K562 (cell line): ENCODE measurements around the gene C2orf42. TPM values are rescaled to one million over a fixed set of nuclear protein-coding genes. Genes with fewer than 3 reads are reported as not detected.

Source experiments
- BHLHE40 ChIP-seq: IDR thresholded peaks from 2 replicates; pipeline ENCODE4 v1.6.1; 2011; ENCODE audit warnings: low read length, improper control_type of control experiment
- CC2D1A ChIP-seq: fragments of 450-650 bp; IDR thresholded peaks from 2 replicates; pipeline ENCODE4 v1.6.1; 2017; ENCODE audit warnings: mild to moderate bottlenecking
- CHD7 ChIP-seq: fragments of 200-600 bp; sonication (generic); IDR thresholded peaks from one replicate; pipeline ENCODE4 v1.6.1; 2012; ENCODE audit warnings: mild to moderate bottlenecking, low read depth, low read length, inconsistent platforms
- CLOCK ChIP-seq: fragments of 250-450 bp; sonication (Bioruptor Pico); IDR thresholded peaks from 2 replicates; pipeline ENCODE4 v1.4.0; 2020; ENCODE audit warnings: mild to moderate bottlenecking, moderate library complexity, borderline replicate concordance
- SMARCE1 ChIP-seq: fragments of 450-650 bp; IDR thresholded peaks from 2 replicates; pipeline ENCODE4 v1.7.1; 2016; ENCODE audit warnings: mild to moderate bottlenecking
- TSHZ1 ChIP-seq: fragments of 250-450 bp; sonication (Bioruptor Pico); IDR thresholded peaks from 2 replicates; pipeline ENCODE4 v1.4.0; 2020; ENCODE audit warnings: mild to moderate bottlenecking, moderate library complexity
- ZBTB1 ChIP-seq: sonication (generic); formaldehyde crosslinking; IDR thresholded peaks from 2 replicates; pipeline ENCODE4 v1.8.1; 2023; ENCODE audit warnings: missing genetic modification reagents, low read depth, mild to moderate bottlenecking, borderline replicate concordance
- polyA plus RNA-seq, 8 experiments: library from polyadenylated mRNA; depleted of rRNA in 4 of 8; stranded (reverse) in 5 of 8; unstranded in 3 of 8; fragments of >200 nt; fragmentation: Nextera tagmentation in 2 of 8; fragmentation: Illumina TruSeq in 1 of 8; extraction: Ambion mirVana in 2 of 8; extraction: Trizol in 1 of 8; gene quantifications; 2 replicates each; pipeline versions ENCODE4 v1.2.1 to v1.2.3, GENCODE V29; 2011 to 2014; ENCODE audit warnings: inconsistent platforms in 1 of 8, missing spikeins in 1 of 8
- total RNA-seq, 7 experiments: library from RNA; depleted of rRNA in 6 of 7; stranded (reverse); fragments of >200 nt in 6 of 7; fragmentation: Illumina TruSeq in 2 of 7; extraction: Trizol in 2 of 7; gene quantifications; 2 replicates each; pipeline versions ENCODE4 v1.2.1 to v1.2.3, GENCODE V29; 2011 to 2021; ENCODE audit warnings: low replicate concordance in 1 of 7

C2orf42 gene
- total and polyA plus RNA-seq, 9 of the 15 experiments (the other 6 are each of a cell fraction or from before 2014, with no cell fraction given) = 4.6 to 10.9 (median 7.5) TPM

GRCh38 chr2:70141212-70141901 lies 49.5 kb downstream of the C2orf42 start (continued):
- no peak for TF ChIP-seq CHD7
- TF ChIP-seq BHLHE40 = no peak
- TF ChIP-seq CLOCK (CRISPR knock-in tag) = no peak
- TF ChIP-seq ZBTB1 (CRISPR knock-in tag) = no peak
- TF ChIP-seq CC2D1A = no peak
- 0 out of 2 replicates have a peak, but pooled peaks have one; percentile 29 for TF ChIP-seq SMARCE1
- TF ChIP-seq TSHZ1 = no peak
